ENCODE data around the gene OSGEPL1. TPM values are rescaled to one million over a fixed set of nuclear protein-coding genes. Genes with fewer than 3 reads are reported as not detected.

The OSGEPL1 gene
- total RNA-seq, 6 donors from 2014 or later = 3.6 to 14.5 (median 5.4) TPM

DNA sequence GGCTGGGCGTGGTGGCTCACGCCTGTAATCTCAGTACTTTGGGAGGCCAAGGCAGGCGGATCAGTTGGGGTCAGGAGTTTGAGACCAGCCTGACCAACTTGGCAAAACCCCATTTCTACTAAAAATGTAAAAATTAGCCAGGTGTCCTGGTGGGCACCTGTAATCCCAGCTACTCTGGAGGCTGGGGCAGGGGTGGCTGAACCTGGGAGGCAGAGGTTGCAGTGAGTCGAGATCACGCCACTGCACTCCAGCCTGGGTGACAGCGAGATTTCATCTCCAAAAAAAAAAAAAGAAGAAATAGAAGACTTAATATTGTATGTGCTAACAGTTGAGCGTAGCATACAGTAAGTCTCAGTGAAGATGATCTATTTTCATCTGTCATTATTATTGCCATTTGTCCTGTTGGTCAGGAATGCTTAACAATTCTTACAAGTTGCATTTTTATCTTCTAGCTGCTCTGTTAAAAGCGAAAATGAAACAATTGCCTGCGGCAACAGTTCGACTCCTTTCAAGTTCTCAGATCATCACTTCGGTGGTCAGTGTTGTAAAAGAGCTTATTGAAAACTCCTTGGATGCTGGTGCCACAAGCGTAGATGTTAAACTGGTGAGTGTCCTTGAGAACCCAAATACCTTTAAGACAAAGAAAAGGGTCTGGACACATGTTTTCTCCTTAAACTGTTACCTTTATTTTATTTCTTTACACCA, 28.9 kb upstream of the OSGEPL1 start:
- no peak for TF ChIP-seq POLR2AphosphoS5 (IDR thresholded peaks at IDR 0.05)
- TF ChIP-seq EP300 (IDR thresholded peaks at IDR 0.05) = no peak
- no peak for TF ChIP-seq POLR2A (IDR thresholded peaks at IDR 0.05)
- TF ChIP-seq, protein P1, sequence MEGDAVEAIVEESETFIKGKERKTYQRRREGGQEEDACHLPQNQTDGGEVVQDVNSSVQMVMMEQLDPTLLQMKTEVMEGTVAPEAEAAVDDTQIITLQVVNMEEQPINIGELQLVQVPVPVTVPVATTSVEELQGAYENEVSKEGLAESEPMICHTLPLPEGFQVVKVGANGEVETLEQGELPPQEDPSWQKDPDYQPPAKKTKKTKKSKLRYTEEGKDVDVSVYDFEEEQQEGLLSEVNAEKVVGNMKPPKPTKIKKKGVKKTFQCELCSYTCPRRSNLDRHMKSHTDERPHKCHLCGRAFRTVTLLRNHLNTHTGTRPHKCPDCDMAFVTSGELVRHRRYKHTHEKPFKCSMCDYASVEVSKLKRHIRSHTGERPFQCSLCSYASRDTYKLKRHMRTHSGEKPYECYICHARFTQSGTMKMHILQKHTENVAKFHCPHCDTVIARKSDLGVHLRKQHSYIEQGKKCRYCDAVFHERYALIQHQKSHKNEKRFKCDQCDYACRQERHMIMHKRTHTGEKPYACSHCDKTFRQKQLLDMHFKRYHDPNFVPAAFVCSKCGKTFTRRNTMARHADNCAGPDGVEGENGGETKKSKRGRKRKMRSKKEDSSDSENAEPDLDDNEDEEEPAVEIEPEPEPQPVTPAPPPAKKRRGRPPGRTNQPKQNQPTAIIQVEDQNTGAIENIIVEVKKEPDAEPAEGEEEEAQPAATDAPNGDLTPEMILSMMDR (IDR thresholded peaks at IDR 0.05) = no peak
- no peak for ATAC-seq (ENCODE audit: low FRiP score in 2 of 2)
- WGBS, 2 donors = 83 to 89% methylated on average over 12 of the region's 12 CpGs
- Histone ChIP-seq H3K4me3 (no peak overlapping the region), H3K9me3 (no peaks in the 10 kb centered on the region), H3K27me3 (no peaks in the 10 kb centered on the region), H3K36me3 (peaks cover 0 to 28% (median 9%) of the 10 kb centered on the region in 4 donors), H3K4me1 (no peaks in the 10 kb centered on the region), H3K27ac (no peak overlapping the region)
- no peak for DNase-seq

DNA sequence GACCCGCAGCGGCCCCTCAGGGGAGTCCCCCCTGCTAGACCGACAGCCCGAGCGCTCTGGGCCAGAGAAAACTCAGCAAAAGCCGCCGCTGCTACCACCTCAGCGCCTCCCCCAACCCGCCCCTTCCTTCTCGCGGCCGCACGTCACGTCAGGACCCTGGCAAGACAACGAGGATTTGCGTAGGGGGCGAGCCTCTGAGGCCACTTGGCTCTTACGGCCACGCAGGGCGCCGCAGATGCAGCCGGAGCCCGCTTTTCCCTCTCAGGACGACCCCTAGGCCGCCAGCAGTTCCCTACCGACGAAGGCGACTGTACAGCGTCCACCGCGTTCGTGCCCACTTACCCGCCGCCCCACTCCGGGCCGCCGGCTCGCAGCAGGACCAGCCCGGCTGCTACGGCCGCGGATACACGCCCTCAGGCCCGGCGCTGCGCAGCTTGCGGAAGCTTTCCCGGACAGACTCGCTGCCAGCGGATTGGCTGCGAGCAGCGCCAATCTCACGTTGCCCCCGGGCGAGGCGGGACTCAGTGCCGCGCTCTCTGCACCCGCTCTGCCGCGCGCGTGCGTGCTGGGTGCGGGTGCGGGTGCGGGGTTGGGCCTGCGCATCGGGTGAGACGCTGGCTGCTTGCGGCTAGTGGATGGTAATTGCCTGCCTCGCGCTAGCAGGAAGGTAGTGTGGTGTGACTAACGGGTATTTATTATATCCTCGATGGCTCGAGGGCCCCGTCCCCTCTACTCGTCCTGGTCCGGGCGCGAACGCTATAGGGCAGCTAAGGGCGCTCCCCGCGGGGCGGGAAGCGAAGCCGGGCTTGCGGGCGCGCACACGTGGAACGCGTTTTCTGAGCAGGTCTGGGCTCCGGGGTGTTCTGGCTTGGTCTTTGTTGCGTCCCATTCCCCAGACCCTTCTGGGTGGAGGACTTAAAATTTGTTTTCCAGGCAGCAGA, 21.6 kb upstream of the OSGEPL1 start, which contains the start of the genes ORMDL1 and PMS1:
Gene ORMDL1, minus strand, starts transcription at position 413 of the 941 bp plus-strand sequence. CDS start 1,744 bp downstream, outside the sequence.
Gene PMS1, plus strand, starts transcription at position 524 of the 941 bp plus-strand sequence. CDS start 7,360 bp downstream, outside the sequence.
- Histone ChIP-seq H3K4me1 (peaks cover 17 to 38% (median 25%) of the 10 kb centered on the region in 4 donors), H3K4me3 (peak within 1 kb of the TSS; percentile 63 to 90 (median 66)), H3K27me3 (no peaks in the 10 kb centered on the region), H3K27ac (peak within 1 kb of the TSS; percentile 93 to 96 (median 95)), H3K9me3 (no peaks in the 10 kb centered on the region), H3K36me3 (peaks cover 0 to 29% (median 5%) of the 10 kb centered on the region in 4 donors)
- TF ChIP-seq EP300 (IDR thresholded peaks at IDR 0.05) (no peak), POLR2A (IDR thresholded peaks at IDR 0.05) (peak; percentile 69 to 97 (median 86)), POLR2AphosphoS5 (IDR thresholded peaks at IDR 0.05) (peak; percentile 83 to 90)
- TF ChIP-seq, protein P1 (IDR thresholded peaks at IDR 0.05) = peak in 3 of 6 experiments; percentile 4 to 25 (median 9)
- WGBS, 2 donors = 0 to 1% methylated on average over 13 to 34 of the region's 96 CpGs
- DNase-seq (peak; percentile 98 to 99), ATAC-seq (ENCODE audit: low FRiP score in 2 of 2) (peak; percentile 99 to 100)

DNA sequence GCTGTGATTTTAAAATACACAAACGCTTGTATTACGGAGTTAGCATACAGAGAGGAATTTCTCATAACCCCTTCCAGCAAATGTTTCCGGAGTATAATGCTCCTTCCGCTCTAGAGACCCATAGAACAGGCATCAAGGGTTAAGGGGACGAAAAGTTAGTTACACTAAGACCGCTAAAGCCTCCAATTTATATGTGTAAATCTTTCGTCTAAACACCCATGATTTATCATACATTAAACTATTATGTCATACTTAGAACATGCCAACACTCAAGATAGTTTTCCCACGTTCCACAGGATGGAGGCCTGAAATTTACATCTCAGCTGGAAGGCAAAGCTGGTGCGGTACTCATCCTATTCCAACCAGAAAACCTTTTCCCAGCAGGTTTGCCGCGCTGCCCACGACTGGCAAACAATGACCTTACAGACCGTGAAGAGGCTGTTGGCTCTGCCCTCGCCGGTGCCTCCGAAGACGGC, 20.9 kb upstream of the OSGEPL1 start:
- H3K4me3 ChIP-seq = peak overlapping the region; percentile 63 to 90 (median 66)
- H3K9me3 ChIP-seq = no peaks in the 10 kb centered on the region
- no peak for DNase-seq
- TF ChIP-seq, protein P1 (IDR thresholded peaks at IDR 0.05) = no peak
- TF ChIP-seq POLR2AphosphoS5 (IDR thresholded peaks at IDR 0.05) (no peak), EP300 (IDR thresholded peaks at IDR 0.05) (no peak), POLR2A (IDR thresholded peaks at IDR 0.05) (no peak)
- peaks cover 17 to 42% (median 25%) of the 10 kb centered on the region in 4 donors for H3K4me1 ChIP-seq
- peak overlapping the region; percentile 93 to 96 (median 95) for H3K27ac ChIP-seq
- peak; percentile 2 to 46 for ATAC-seq (ENCODE audit: low FRiP score in 2 of 2)
- WGBS, 2 donors = 0 to 1% methylated on average over 12 to 17 of the region's 17 CpGs
- H3K27me3 ChIP-seq = no peaks in the 10 kb centered on the region
- H3K36me3 ChIP-seq = peaks cover 6 to 36% (median 12%) of the 10 kb centered on the region in 4 donors

DNA sequence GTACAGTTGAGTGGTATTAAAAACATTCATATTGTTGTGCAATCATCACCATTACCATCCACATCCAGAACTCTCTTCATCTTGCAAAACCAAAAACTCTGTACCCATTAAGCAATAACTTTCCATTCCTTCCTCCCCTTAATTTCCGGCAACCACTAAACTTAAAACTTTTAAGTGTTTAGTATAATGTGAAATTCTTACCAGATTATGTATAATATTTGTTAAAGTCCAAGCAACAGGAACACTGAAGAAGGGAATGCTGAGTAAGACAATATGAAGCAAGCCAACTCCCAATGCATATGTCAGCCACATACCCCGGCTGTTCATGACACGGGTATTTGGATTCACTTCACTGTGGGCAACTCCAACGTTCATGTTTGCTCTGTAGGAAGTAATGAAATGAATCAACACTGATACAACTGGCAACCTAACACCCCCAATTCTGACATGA, 19.7 kb upstream of the OSGEPL1 start:
- Histone ChIP-seq H3K36me3 (peaks cover 12 to 45% (median 16%) of the 10 kb centered on the region in 4 donors), H3K4me3 (peak overlapping the region in 2 of 4 donors; percentile 66 to 67), H3K4me1 (peaks cover 17 to 42% (median 26%) of the 10 kb centered on the region in 4 donors), H3K27ac (peak overlapping the region in 3 of 4 donors; percentile 22 to 95 (median 93)), H3K27me3 (no peaks in the 10 kb centered on the region), H3K9me3 (no peaks in the 10 kb centered on the region)
- DNase-seq (no peak), ATAC-seq (ENCODE audit: low FRiP score in 2 of 2) (no peak)
- no peak for TF ChIP-seq POLR2AphosphoS5 (IDR thresholded peaks at IDR 0.05)
- WGBS, 2 donors = 32 to 53% methylated on average over 4 of the region's 4 CpGs
